AG08396 (cell line): ENCODE results near the gene CDK14.
A peak's percentile ranks its signal among the peaks of the same experiment; 100 is the strongest.

Source experiments
- DNase-seq: peaks from one replicate; pipeline ENCODE4 v3.0.0; 2012; ENCODE audit warnings: low spot score, mixed read lengths

The CDK14 gene

DNA sequence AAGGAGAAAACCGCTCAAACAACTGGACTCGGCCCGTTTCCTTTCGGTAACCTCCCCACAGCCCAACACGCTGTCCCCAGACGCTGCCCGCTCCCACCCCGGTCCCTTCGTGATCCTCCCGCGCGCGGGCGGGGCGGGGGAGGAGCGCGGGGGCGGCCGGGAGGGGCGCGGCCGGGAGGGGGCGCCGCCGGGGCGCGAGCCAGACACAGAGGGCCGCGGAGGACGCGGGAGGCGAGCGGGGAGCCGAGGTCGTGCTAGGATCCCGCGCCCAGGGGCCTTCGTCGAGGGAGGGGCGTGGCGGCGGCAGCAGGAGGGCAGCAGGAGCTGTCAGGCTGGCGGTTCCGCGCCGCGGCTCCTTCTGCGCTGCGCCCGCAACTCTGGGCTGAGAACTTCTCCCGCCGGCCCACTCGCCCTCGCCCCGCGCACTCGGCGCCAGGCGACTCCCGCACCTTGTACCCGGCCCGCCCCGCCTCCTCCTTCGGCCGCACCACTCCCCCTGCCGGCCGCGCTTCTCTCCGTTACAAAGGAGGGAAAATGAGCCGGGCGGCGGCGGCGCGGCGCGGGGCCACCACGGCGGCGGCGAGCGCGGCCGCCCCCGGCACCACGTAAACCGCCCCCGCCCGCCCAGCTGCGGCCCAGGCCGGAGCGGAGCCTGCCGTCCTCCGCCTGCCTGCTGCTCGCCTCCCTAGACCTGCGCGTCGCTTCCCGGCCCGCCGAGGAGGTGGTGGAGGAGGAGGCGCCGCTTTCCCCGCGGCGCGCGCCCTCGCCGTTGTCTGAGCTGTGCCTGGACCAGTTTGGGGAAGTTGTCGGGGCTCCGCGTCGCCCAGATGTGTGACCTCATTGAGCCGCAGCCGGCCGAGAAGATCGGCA, at the start of gene CDK14:
TSS of gene CDK14 (plus strand) at position 521 of the 870 bp plus-strand sequence. CDS start at position 828, 307 bp downstream.
- DNase-seq: peak; percentile 89

DNA sequence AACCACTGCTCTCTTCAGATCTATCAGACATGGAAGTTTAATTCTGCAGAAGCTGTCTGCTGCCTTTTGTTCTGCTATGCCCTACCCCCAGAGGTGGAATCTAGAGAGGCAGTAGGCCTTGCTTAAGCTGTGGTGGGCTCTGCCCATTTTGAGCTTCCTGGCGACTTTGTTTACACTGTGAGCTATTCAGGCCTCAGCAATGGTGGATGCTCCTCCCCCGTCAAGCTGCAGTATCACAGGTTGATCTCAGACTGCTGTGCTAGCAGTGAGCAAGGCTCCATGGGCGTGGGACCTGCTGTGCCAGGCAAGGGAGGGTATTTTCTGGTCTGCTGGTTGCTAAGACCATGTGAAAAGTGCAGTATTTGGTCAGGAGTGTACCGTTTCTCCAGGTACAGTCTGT, 45.1 kb upstream of the CDK14 start:
- DNase-seq: no peak

DNA sequence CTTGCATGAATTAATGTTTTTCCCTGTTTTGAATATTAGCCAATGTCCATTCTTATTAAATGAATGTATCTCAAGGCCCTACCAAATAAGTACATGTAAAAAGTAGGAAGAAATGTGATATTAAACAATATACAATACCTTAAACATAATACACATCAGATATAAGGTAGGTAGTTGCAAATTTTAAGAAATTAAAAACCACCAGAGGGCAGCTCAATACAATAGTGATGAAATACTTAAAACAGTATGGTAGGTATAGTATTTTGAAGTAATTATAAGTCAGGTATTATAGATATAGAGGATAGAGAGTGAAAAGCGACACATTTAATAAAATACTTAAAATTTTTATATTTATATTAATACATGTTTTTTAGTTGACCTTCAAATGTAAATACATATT, 43.6 kb upstream of the CDK14 start:
- no peak for DNase-seq

DNA sequence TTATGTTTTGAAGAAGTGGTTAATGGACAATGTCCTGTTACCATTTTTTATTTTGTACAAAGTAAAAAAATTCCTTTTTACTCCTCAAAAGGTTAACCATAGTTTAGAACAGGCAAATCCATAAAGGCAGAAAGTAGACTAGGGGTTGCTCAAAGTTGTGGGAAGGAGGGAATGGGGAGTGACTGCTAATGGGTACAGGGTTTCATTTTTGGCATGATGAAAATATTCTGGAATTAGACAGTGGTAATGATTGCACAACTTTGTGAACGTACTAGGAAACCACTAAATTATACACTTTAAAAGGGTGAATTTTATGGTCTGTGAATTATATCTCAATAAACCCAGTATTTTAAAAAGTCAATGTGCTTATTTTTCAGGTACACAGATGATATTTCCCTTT, 35.4 kb upstream of the CDK14 start:
- DNase-seq: no peak

DNA sequence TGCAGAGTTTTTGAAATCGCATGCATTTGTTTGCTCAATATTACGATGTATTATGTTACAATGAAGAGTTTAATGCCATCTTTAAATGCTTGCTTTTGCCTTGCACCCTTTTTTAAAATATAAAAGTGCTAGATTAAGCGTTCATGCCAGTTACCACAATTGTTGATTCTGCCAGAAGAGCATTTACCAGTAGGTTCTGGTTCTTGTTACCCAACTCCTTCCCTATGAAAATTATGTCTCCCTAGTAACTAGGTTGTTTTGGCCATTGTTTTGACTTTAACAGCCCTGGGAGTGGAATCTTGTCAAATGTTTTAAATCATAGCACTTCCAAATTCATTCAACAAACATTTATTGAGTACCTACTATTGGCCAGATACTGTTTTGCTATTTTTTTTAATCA, 32.8 kb upstream of the CDK14 start:
- no peak for DNase-seq

DNA sequence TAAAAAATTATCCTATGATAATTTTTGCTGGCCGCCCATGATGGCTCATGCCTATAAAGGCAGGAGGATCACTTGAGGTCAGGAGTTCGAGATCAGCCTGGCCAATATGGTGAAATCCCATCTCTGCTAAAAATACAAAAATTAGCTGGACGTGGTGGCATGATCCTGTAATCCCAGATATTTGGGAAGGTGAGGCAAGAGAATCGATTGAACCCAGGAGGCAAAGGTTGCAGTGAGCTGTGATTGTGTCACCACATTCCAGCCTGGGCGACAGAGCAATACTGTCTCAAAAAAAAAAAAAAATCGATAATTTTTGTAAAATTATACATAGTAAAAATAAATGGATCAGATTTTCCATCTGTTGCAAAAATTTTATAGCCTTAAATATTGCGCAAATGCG, 31.7 kb upstream of the CDK14 start:
- DNase-seq: no peak

DNA sequence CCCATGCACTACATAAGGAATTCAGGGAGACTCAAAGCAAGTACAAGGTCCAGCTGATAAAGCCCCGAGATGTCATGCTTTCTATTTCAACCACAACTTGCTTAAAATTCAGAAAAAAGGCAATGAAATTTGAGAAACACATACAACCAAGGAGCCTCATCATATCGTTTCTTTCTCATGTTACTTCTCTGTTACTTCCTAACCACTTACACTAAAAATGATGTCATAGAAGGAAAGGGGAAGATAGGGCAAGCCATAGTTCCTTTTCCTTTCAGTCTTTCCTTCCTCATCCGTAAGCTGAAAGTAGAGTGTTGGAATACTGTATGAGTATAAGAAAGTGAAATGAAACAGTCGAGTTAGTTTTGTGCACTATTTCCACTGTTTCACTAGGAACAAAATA, 27.9 kb upstream of the CDK14 start:
- DNase-seq: no peak

DNA sequence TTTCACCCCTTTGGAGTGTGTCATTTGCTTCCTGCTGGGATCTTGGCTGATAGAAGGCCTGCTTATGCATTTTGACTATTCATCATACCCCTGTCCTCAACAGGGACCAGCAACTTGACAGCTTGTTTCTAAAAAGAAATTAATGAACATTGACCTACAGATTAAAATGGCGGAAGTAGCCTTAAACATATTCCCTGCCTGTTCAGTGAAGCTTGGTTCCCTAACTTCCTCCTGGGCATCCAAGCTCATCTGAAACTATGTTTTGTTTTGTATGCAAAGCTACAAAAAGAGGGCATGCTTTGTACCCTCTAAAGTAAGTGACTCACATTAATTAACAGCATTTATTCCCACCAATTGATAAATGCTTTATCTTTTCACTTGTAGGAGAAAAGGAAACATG, 26.8 kb upstream of the CDK14 start:
- no peak for DNase-seq

DNA sequence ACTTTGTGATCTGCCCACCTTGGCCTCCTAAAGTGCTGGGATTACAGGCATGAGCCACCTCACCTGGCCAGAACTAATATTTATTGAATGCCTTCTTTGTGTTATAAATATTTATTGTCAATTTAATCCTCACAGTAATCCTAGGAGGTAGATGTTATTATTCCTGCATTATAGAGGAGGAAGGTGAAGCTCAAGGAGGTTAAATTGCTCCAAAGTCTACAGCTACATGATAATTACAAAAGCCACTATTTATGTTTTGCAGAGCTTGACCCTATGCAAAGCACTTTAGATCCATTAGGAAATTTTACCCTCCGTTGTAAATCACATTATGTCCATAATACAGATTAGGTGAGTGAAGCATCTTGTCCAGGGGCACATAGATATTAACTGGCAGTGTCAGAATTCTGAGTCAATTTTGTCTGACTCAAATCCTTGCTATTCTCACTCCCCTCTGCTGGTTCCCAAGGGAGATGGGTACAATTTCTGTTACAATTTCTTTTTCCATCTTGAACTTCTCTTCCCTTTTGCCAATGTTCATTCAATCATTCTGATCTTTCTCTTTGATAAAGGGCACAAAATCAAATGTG, 25.7 kb upstream of the CDK14 start:
- DNase-seq: no peak

DNA sequence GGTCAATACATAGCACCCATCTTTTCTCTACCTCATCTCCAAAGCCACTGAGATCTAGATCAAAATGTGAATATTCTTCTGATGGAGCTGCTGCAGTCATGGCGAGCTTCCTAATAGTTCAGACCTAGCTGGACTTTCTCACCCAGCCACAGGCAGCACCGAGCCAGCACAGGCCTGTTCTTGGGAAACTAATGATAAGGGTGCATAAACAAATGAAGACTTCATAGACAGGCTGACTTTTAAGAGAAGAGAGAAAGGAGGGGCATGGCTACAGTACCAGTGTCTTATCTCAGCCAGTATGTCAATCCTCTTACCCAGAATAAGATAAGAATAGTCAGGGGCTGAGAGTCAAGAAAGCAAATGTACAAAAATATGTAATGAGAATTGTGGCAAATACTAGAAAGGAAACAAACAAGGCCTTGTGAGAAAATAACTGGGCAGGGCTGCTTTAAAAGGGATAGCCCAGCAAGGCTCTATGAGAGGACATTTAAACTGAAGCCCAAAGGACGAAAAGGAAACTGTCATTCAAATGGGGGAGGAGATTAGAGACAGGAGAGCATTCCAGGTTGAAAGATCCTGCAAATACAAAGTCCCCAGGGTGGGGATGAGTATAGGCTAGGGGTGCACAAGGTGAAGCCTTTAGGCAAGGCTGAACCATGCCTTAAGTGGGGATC, 21.8 kb upstream of the CDK14 start:
- no peak for DNase-seq

DNA sequence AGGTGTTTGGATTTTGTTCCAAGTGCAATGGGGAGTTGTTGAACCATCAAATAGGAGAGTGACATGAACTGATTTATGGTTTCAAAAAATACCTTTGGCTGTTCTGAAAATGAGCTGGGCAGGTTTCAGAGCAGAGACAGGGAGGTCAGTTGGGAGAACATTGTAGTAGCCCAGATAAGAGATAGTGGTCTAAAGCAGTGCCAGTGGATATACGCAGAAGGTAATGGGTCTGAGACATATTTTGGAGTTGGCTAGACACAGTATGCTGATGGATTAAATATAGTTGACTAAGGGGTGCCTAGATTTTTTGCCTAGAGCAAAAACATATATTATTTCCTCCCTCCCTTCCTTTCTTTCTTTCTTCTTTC, 21.3 kb upstream of the CDK14 start:
- DNase-seq: no peak

DNA sequence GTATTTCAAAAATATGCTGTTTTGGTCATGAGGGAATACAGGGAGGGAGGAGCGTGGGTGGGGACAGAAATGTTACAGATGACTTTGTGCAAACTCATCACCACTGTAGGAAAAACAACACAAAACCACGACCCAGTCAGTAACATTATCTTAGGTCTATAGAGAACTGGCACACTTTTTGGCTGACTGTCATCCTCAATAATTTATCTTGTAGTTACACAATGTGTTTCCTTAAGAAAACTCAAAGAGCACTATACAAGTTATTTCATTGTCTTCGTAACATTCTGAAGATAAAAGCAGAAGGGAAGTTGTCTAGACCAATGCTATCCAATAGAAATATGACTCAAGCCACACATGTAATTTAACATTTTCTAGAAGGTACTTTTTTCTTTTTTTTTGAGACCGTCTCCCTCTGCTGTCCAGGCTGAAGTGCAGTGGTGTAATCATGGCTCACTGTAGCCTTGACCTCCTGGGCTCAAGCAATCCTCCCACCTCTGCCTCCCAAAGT, 16.9 kb upstream of the CDK14 start:
- DNase-seq: no peak

DNA sequence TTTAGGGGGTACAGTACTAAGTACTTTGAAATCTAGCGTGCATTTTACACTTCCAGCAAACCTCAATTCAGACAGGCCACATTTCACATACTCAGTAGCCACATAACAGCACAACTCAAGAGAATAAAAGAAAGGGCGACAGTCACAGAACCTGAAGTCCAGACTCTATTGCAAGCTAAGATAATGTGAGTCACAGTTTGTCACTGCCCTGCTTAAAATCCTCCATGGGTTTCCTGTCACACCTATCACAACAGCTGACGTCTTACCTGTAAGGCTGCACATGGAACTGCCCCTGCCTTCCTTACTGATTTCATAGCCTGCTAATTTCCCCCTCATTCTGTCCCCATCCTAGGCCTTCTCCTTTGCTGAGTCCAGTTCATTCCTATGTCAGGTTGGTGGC, 16.1 kb upstream of the CDK14 start:
- DNase-seq: no peak

DNA sequence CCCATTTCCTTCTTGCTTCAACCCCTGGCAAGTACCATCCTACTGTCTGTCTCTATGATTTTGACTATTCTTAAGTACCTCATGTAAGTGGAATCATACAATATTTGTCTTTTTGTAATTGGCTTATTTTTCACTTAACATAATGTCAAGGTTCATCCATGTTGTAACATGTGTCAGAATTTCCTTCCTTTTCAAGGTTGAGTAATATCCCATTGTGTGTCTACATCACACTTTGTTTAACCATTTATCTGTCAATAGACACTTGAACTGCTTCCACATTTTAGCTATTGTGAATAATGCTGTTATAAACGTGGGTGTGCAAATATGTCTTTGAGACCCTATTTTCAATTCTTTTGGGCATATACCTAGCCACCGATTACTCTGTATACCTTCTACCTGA, 14.0 kb upstream of the CDK14 start:
- no peak for DNase-seq

DNA sequence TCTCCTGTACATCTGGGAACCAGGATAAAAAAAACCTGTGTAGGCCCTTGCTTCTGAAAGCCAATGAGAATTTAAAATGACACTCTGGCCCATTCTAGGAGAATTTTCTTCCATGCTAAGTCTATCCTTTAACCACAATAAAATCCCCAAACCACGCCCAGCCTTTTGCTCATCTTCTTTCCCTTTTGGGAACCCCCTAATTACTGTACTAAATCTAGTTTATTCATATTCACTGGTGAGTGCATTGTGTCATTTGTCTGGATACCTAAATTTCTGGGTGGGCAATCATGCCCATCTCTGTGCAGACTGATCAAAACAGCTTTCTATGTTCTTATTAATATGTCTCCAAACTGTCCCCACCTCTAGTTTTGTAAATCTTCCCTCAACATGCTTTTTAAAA, 11.7 kb upstream of the CDK14 start:
- no peak for DNase-seq

DNA sequence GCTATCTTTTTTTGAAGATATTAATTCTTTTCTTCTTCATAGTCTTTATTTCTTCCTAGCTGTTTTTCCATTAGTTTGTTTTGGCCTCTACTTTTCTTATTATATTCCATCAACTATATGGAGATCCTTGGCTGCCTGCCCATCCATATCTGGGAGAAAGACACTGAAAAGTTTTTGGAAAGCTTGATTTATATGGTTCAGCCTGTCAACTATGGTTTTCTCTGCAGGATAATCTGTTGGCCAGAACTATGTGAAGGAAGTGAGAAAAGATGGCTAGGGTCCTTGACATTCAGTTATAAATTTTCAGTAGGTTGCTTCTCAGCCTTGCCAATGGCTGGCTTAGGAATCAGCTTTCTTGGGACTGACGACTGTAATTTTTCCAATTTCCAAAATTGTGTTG, 10.0 kb upstream of the CDK14 start:
- DNase-seq: no peak

DNA sequence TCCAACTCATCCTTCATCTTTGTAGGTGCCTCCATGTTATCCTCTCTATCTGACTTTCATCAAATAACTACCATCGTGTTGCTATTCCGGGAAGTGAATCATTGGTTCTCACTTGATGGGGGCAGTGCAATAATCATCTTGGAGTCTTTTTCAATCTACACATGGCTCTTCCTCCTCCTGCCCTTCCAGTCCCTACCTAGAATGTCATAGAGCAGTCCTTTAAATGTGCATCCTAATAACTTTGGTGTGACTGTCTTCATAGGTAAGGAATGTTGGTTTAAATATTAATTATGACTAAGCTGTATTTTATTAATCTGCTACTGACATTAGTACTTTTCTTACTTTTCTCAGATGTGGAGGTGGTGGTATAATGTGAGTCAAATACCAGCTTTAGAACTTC, 8.4 kb upstream of the CDK14 start:
- DNase-seq: no peak

DNA sequence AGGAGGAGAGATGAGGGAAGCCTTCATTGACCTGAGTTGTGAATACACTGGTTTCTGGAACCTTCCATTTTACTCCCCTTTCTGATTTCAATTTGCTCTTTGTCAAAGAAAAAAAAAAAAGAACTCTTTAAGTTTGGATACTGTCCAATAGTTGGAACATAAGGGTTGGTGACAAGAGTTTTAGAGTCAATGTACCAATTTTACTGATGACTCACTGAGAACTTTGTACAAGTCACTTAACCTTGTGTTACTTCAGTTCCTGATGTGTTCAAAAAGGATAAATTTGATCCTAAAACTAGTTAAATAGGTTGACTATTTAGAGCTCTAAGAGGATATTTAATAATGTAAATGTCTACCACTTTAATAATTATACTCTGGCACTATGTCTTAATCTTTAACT, 4.1 kb upstream of the CDK14 start:
- no peak for DNase-seq

DNA sequence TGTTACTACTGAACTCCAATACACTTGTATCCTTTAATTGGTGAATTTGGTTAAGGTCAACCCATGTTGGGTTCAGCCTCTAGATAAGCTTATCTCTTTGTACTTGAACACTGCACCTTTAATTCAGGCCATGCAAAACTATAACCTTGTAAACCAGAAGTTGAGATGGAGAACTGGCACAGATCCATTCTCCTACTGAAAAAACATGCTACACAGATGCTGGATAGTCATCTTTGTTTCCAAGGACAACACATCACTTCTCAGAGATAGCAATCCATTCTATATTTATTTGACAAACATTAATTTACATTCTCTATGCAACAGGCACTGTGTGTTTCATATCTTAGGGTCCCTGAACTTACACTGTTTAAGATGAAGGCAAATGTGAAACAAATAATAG, 2.9 kb upstream of the CDK14 start:
- DNase-seq: no peak

DNA sequence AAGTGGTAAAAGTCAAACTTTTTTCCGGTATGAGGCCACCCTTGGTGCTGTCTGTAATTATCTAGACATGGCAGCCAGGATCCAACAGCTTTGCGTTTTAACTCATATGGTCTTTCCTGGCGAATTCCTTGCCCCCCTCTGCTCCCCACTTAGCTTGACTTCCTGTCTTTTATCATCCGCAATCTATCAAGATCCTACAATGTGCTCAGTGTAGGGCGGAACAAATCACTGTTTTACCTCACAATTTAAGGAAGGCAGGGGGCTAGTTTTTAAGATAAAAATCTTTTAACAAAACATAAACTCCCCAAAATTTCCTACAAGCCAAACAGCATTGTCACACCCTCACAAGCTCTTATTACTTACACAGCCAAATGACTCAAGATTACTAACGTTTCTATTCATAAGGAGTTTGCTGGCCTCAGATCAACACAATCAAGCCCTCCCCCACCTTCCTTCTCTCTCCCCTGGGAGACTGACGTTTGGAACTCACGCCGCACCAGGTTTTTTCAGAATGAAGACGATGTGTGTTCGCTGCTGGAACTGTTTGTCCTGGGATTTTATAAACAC, 1.3 kb upstream of the CDK14 start:
- DNase-seq: peak; percentile 71

DNA sequence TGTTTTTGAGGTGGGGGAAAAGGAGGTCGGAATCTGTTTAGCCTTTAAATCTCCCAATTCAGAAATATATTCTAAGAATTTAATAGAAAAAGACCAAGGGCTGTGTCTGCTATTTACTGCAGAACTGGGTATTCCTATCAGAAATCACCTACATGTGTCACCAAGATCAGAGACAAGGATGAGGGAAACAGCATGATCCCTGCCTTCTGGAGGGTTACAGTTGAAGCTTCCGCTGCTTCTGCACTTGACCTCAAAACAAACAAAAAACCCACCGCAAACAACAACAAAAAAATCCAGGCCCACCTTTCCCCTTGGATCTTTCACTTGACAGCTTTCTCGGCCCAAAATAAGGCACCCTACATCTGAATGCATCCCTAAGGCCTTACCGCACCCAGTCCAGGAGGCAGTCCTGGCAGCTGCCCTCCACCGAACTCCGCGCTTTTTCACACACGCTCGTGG, 750 bp upstream of the CDK14 start:
- no peak for DNase-seq

DNA sequence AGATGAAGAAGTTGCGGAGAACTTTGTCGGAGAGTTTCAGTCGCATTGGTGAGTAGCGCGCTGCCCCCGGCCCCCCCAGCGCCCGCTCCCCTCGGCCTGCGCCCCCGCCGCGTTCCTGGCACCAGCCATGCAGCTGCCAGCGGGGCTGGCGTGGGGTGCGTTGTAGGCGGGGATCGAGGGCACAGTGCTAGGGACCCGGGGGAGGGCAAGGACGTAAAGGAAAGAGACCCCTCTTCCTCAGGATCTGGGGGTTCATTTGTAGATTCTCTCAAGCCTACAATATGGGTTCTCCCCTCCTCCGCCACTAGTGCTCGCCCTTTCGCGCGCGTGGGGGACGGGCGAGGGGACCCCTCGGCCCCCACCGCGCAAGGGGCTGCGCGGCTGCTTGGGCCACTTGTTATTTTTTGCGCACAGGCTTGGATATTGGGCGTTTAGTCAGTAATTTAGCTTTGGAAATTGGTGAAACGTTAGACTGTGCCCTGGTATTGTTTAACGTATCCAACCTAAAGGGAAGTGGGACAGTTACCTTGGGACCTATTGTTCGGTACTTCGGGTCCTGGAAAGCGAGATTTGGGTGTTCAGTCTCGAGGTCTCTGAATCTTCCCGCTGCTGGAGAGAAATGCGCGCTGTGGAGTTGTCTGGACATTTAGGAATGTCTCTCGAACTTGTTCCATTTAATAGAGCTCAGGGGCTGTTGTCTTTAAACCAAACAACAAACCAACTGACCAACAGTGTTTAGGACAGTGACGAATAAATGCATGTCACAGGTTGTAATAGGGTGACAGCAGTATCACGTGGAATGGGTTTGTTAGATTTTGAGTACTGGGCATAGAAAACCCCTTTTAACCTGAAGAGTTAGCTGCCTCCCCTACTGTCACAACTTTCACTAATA, 796 bp downstream of the CDK14 start:
- DNase-seq: peak; percentile 62
